ENCODE data around the gene ZSCAN10. TPM values are rescaled to one million over a fixed set of nuclear protein-coding genes. Genes with fewer than 3 reads are reported as not detected.
"Not testable (repeated sequence)": the region's sequence is repeated elsewhere in the genome, so short reads cannot be mapped to it uniquely, and the experiment has no call there.

The ZSCAN10 gene
- polyA plus RNA-seq, 3 donors = not detected

DNA sequence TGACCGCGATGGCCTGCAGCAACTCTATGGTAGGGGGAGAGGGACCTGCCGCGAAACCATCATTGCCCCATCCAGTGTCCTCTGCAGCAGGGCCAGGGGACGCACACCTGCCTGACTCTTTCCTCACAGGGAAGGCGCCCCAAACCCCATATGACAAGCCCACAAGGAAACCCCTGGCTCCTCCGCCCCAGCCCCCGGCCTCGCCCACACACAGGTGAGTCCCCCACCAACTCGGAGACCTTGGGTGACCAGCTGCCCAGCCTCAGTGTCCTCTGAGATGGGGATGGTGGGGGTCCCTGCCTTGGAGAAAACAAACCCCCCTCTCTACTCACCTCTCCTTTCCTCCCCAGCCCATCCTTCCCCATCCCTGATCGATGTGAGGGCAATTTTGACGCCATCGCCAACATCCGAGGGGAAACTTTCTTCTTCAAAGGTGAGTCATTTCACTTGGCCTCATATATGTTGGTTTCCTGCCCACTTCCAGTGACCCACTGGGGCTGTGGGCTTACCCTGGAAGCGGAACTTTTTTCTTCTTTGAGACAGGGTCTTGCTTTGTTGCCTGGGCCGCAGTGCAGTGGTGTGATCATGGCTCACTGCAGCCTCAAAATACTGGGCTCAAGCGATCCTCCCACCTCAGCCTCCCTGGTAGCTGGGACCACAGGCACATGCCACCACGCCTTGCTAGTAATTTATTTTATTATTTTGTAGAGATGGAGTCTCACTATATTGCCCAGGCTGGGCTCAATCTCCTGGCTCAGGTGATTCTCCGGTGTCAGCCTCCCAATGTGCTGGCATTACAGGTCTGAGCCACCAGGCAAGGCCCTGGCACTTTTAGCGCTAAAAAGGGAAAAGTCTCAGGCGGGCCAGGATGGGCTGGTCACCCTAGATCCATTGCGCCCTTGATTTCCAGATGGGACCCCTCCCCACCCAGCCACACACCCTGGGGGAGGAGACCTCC lies 41.6 kb downstream of the ZSCAN10 start:
- WGBS, 3 donors = 92 to 94% (median 92%) methylated on average over 22 of the region's 22 CpGs
- H3K27ac ChIP-seq (ENCODE audit: low read depth, low read length) = no peak overlapping the region

GRCh38 chr16:3056336-3057180 lies 42.5 kb downstream of the ZSCAN10 start:
- WGBS, 3 donors = 79 to 93% (median 84%) methylated on average over 14 to 19 of the region's 19 CpGs

GRCh38 chr16:3055734-3056115 lies 43.4 kb downstream of the ZSCAN10 start:
- WGBS, 3 donors = 64 to 88% (median 69%) methylated on average over 9 of the region's 9 CpGs
- H3K27ac ChIP-seq (ENCODE audit: low read depth, low read length) = not testable (repeated sequence)

More at GRCh38 chr16:3056336-3057180, 42.5 kb downstream of the ZSCAN10 start:
- no peak overlapping the region for H3K27ac ChIP-seq (ENCODE audit: low read depth, low read length)

DNA sequence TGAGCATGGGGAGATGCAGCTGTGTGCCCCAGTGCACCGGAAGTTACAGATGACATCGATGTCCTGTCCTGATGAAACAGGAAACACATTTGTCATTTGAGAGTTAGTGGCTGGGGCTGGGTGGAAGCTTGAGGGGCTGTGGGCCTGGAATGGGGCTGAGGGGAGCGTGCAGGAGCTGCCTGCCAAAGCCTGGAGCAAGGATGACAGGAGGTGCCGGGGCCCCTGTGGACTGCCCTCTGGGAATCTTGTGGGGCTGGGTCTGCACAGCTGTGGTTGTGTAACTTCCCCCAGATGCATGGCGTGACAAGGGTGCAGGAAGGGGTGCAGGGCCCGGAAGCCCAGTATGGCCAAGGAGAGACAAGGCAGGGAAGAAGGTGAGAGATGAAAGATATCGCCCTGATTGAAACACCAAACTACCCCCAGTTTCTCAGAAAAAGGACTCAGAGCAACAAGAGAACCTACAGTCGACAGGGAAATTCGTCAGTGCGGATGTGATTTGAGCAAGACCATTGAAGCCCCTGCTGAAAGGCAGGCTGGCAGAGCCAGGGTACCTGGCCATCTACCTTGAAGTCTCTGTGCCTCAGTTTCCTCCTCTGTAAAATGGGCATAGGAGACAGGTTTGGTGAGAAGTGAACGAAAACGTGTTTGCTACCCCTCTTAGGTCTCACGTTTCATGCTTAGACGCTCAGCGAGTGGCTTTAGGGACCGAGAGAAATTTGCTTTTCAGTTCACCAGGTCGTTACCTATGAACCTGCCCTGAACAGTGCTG lies 43.9 kb downstream of the ZSCAN10 start:
- no peak overlapping the region for H3K27ac ChIP-seq (ENCODE audit: low read depth, low read length)
- WGBS, 3 donors = 62 to 85% (median 67%) methylated on average over 17 of the region's 17 CpGs

DNA sequence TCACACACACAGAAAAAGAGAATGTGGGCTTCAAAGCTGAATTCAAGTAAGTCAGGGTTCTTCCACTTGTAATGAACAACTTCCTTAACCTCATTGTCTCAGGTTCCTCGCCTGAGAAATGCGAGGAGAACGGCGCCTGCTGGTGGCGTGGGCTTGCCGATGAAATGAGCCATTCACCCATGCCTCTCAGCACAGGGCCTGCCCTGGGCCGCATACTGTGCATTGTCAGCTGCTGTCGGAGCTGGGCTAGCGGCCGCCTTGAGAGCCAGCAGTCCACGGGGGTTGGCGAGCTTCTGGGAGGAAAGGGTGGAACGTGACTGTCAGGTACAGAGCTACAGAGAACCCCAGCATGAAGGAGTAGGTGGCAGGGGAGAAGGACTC lies 45.8 kb downstream of the ZSCAN10 start:
- WGBS, 3 donors = 73 to 85% (median 79%) methylated on average over 10 to 13 of the region's 13 CpGs

DNA sequence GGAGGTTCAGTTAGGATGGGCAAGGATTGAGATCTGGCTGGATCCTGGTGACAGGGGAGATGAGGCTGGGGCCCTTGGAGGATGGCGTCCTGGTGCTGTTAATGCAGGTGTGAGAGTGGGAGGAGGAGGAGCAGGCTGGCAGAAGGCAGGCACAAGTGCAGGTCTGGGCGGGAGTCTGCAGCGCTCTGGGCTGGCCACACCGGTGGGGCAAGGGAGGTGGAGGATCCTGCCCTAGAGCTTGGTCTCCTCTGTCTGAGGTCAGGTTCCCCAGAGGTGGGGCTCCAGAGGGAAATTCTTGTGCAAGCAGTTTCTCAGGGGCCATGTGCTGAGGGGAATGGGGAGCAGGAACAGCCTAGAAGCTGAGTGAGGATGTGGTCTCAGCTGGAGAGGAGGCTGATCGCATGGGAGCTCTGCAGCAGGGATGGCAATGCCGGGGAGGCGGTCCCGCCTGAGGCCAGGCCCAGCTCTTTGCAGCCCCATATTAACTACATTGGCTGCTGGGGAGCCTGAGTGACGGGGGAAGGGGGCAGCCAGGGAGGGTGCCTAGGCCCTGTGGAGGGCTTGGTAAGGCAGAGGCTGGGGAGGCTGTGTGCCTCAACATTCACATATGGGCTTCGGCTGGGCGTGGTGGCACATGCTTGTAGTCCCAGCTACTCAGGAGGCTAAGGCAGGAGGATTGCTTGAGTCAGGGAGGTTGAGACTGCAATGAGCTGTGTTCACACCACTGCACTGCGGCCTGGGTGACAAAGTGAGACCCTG lies 46.3 kb downstream of the ZSCAN10 start:
- WGBS, 3 donors = 70 to 74% (median 73%) methylated on average over 9 to 11 of the region's 12 CpGs
- not testable (repeated sequence) for H3K27ac ChIP-seq (ENCODE audit: low read depth, low read length)

More for the DNA sequence above, 45.8 kb downstream of the ZSCAN10 start:
- H3K27ac ChIP-seq (ENCODE audit: low read depth, low read length) = not testable (repeated sequence)

GRCh38 chr16:3051494-3051893 lies 47.6 kb downstream of the ZSCAN10 start:
- WGBS, 3 donors = 58 to 87% (median 68%) methylated on average over 9 of the region's 9 CpGs
- no peak overlapping the region for H3K27ac ChIP-seq (ENCODE audit: low read depth, low read length)

GRCh38 chr16:3051009-3051408 lies 48.1 kb downstream of the ZSCAN10 start:
- 18 to 36% (median 26%) methylated on average over 4 of the region's 4 CpGs for WGBS, 3 donors
- no peak overlapping the region for H3K27ac ChIP-seq (ENCODE audit: low read depth, low read length)

- WGBS, 3 donors = 78 to 86% (median 79%) methylated on average over 5 of the region's 5 CpGs
- H3K27ac ChIP-seq (ENCODE audit: low read depth, low read length) = no peak overlapping the region
These were observed 48.6 kb downstream of the ZSCAN10 start for GRCh38 chr16:3050487-3050886.

GRCh38 chr16:3049921-3050481 lies 49.1 kb downstream of the ZSCAN10 start:
- 80 to 84% (median 83%) methylated on average over 24 to 26 of the region's 26 CpGs for WGBS, 3 donors
- H3K27ac ChIP-seq (ENCODE audit: low read depth, low read length) = no peak overlapping the region

GRCh38 chr16:3047387-3047720 lies 51.7 kb downstream of the ZSCAN10 start:
- H3K27ac ChIP-seq (ENCODE audit: low read depth, low read length) = no peak overlapping the region
- WGBS, 3 donors = 19 to 22% (median 20%) methylated on average over 11 to 13 of the region's 13 CpGs

DNA sequence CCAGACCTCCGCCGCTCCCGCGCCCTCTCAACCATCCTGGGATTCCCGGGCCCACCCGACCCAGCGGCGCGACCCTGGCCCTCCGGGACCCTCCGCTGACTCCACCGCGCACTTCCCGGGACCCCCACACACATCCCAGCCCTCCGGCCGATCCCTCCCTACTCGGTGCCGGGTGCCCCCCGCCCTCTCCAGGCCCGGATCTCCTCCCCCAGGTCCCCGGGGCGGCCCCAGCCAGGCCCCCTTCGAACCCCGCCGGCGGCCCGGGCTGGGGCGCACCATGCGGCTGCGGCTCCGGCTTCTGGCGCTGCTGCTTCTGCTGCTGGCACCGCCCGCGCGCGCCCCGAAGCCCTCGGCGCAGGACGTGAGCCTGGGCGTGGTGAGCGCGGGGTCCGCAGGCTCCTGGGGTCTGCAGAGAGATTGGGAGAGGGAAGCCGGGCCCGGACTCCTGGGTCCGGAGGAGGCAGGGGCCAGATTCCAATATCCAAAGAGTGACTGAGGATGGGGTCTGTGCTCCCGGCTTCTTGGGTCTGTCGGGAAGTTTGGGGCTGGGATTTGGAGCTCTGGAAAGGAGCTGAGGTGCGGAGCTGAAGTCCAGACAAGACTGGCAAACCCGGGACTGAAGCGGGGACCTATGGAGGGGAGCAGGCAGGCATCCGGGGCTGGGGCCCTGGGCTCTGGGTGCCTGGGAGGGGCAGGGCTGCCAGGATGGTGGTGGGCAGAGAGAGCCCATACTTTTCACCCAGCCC lies 52.3 kb downstream of the ZSCAN10 start:
- 1 to 2% (median 2%) methylated on average over 48 to 54 of the region's 54 CpGs for WGBS, 3 donors
- H3K27ac ChIP-seq (ENCODE audit: low read depth, low read length) = no peak overlapping the region

DNA sequence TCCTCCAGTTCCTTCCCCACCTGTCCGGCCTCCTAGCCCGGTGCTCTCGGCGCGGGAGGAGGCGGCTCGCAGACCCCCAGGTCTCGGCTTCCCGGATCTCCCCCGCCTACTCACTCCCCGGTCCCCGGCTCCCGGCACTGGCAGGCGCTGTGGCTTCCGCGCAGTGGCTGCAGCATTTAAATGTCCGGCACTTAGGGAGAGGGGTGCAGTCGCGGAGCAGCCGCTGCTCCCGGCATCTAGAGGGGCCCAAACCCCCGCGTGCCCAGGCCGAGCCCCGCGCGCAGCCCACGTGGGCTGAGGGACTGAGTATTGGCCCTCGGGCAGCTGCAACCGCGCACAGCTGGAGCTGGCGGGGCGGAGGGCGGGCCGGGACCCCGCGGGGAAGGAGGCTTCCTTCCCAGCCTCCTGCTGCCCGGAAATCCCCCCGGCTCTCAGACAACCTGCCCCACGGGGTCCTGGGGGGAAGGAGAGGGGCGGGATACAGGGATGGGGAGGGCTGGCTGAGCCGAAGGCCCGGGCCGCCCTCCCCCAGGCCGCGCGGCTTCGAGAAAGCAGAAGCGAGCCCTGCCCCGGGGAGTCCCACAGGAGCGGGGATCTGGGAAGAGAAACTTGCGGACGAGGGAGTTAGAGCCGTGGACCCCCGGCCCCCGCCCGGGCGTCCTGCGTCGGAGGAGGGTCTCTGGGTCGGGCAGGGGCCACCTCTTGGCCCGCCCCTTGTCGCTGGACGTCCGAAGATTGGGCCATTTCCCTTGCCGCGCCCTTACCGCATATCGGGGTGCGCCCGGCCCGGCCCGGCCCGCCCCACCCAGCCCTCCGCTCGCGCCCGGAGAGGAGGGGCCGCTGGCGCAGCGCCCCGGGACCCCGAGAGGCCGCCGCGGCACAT lies 53.1 kb downstream of the ZSCAN10 start, which contains the start of gene MMP25:
MMP25 (plus strand) TSS at position 804 of the 883 bp plus-strand sequence. CDS start 357 bp downstream, outside the sequence.
- 1% methylated on average over 57 to 85 of the region's 86 CpGs for WGBS, 3 donors
- no peak within 1 kb of the TSS for H3K27ac ChIP-seq (ENCODE audit: low read depth, low read length)

DNA sequence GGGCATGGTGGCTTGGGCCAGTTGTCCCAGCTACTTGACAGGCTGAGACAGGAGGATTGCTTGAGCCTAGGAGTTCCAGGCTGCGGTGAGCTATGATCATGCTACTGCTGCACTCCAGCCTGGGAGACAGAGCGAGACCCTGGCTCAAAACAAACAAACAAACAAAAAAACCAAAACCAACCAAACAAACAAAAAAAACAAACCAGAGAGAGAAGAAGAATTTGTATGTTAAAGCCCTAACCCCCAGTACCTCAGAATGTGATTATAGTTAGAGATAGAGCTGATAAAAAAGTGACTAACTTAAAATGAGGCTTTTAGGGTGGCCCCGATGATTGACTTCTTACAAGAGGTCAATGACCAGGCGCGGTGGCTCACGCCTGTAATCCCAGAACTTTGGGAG lies 54.4 kb downstream of the ZSCAN10 start:
- 91 to 94% (median 91%) methylated on average over 6 of the region's 6 CpGs for WGBS, 3 donors
- no peak overlapping the region for H3K27ac ChIP-seq (ENCODE audit: low read depth, low read length)

DNA sequence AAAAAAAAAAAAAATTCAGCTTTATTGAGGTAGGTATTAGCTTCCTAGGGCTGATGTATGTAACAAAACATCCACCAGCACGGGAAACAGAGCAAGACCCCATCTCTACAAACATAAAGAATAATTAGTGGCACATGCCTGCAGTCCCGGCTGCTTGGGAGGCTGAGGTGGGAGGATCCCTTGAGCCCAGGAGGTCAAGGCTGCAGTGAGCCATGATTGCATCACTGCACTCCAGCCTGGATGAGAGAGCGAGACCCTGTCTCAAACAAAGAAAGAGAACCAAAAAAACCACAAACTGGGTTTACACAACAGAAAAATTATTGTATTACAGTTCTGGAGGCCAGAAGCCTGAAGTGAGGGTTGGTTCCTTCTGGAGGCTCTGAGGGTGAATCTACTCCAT lies 56.7 kb downstream of the ZSCAN10 start:
- no peak overlapping the region for H3K27ac ChIP-seq (ENCODE audit: low read depth, low read length)
- 74 to 94% (median 77%) methylated on average over 3 of the region's 3 CpGs for WGBS, 3 donors

GRCh38 chr16:3038896-3039295 lies 60.2 kb downstream of the ZSCAN10 start:
- WGBS, 3 donors = 74 to 89% (median 83%) methylated on average over 5 of the region's 5 CpGs
- H3K27ac ChIP-seq (ENCODE audit: low read depth, low read length) = no peak overlapping the region

Data from adipose tissue (tissue), 3 donors.